ENCODE measurements around the gene GNAL.
"Not testable (repeated sequence)": the region's sequence is repeated elsewhere in the genome, so short reads cannot be mapped to it uniquely, and the experiment has no call there.

Gene GNAL

GRCh38 chr18:11868230-11868629, 179.2 kb downstream of the GNAL start:
- in situ Hi-C loops (cut with HindIII; ENCODE audit: low sequenced_read_pairs): no loop called here

- in situ Hi-C loops (cut with HindIII; ENCODE audit: low sequenced_read_pairs): no loop called here
Observed at GRCh38 chr18:11871501-11871900, 182.4 kb downstream of the GNAL start.

GRCh38 chr18:11872479-11873136, 183.5 kb downstream of the GNAL start:
- in situ Hi-C loops (cut with HindIII; ENCODE audit: low sequenced_read_pairs): no loop called here

- in situ Hi-C loops (cut with HindIII; ENCODE audit: low sequenced_read_pairs): no loop called here
Observed at GRCh38 chr18:11873670-11874340, 184.7 kb downstream of the GNAL start.

- in situ Hi-C loops (cut with HindIII; ENCODE audit: low sequenced_read_pairs): no loop called here
Observed at GRCh38 chr18:11874676-11875075, 185.6 kb downstream of the GNAL start.

GRCh38 chr18:11877497-11878135, 188.6 kb downstream of the GNAL start:
- in situ Hi-C loops (cut with HindIII; ENCODE audit: low sequenced_read_pairs): no loop called here

- in situ Hi-C loops (cut with HindIII; ENCODE audit: low sequenced_read_pairs): no loop called here
Observed at GRCh38 chr18:11880586-11881304, 191.7 kb downstream of the GNAL start.

- in situ Hi-C loops (cut with HindIII; ENCODE audit: low sequenced_read_pairs): no loop called here
Observed at GRCh38 chr18:11882636-11883035, 193.6 kb downstream of the GNAL start.

- in situ Hi-C loops (cut with HindIII; ENCODE audit: low sequenced_read_pairs): no loop called here
Observed at GRCh38 chr18:11883153-11883552, 194.1 kb downstream of the GNAL start.

GRCh38 chr18:11884396-11885030, 195.4 kb downstream of the GNAL start:
- in situ Hi-C loops (cut with HindIII; ENCODE audit: low sequenced_read_pairs): no loop called here

- in situ Hi-C loops (cut with HindIII; ENCODE audit: low sequenced_read_pairs): no loop called here
Observed at GRCh38 chr18:11885278-11885947, 196.3 kb downstream of the GNAL start.

GRCh38 chr18:11886577-11887110, 197.6 kb downstream of the GNAL start:
- in situ Hi-C loops (cut with HindIII; ENCODE audit: low sequenced_read_pairs): no loop called here

- in situ Hi-C loops (cut with HindIII; ENCODE audit: low sequenced_read_pairs): no loop called here
Observed at GRCh38 chr18:11887328-11888128, 198.5 kb downstream of the GNAL start.

- in situ Hi-C loops (cut with HindIII; ENCODE audit: low sequenced_read_pairs): no loop called here
Observed at GRCh38 chr18:11888726-11889125, 199.7 kb downstream of the GNAL start.

- in situ Hi-C loops (cut with HindIII; ENCODE audit: low sequenced_read_pairs): no loop called here
Observed at GRCh38 chr18:11889284-11889683, 200.2 kb downstream of the GNAL start.

GRCh38 chr18:11891737-11892136, 202.7 kb downstream of the GNAL start:
- in situ Hi-C loops (cut with HindIII; ENCODE audit: low sequenced_read_pairs): no loop called here

GRCh38 chr18:11892438-11892837, 203.4 kb downstream of the GNAL start:
- in situ Hi-C loops (cut with HindIII; ENCODE audit: low sequenced_read_pairs): not testable (repeated sequence)

- in situ Hi-C loops (cut with HindIII; ENCODE audit: low sequenced_read_pairs): no loop called here
Observed at GRCh38 chr18:11897781-11898180, 208.7 kb downstream of the GNAL start.

GRCh38 chr18:11899063-11899462, 210.0 kb downstream of the GNAL start:
- in situ Hi-C loops (cut with HindIII; ENCODE audit: low sequenced_read_pairs): no loop called here

Measured in DLD1 (cell line).